Endothelial cell of umbilical vein (primary cell): ENCODE results near the gene LHFPL5.

Experiments
- EZH2 ChIP-seq: IDR thresholded peaks from 2 replicates; pipeline ENCODE4 v1.6.1; 2012; ENCODE audit warnings: borderline replicate concordance, low read depth, mild to moderate bottlenecking, moderate library complexity, low read length, inconsistent platforms; ENCODE audit not compliant: severe bottlenecking
- FOS ChIP-seq: IDR thresholded peaks from 2 replicates; pipeline ENCODE4 v1.6.1; 2011; ENCODE audit warnings: mild to moderate bottlenecking, low read length, moderate library complexity, borderline replicate concordance; ENCODE audit not compliant: insufficient read depth
- GATA2 ChIP-seq: IDR thresholded peaks from 2 replicates; pipeline ENCODE4 v1.7.0; 2011; ENCODE audit warnings: low read depth, mild to moderate bottlenecking, moderate library complexity, mixed read lengths, low read length; ENCODE audit not compliant: insufficient read length, insufficient read depth
- MYC ChIP-seq: IDR thresholded peaks from one replicate; pipeline ENCODE4 v1.6.1; 2011; ENCODE audit warnings: mild to moderate bottlenecking, low read depth, low read length
- POLR2A ChIP-seq: IDR thresholded peaks from 2 replicates; pipeline ENCODE4 v1.6.1; 2012; ENCODE audit warnings: low read depth, mild to moderate bottlenecking, control low read depth, low read length
- POLR2AphosphoS5 ChIP-seq: IDR thresholded peaks from 2 replicates; pipeline ENCODE4 v1.6.1; 2012; ENCODE audit warnings: low read depth, mild to moderate bottlenecking, control low read depth, low read length, moderate library complexity; ENCODE audit not compliant: insufficient read depth
- TF ChIP-seq, protein P1 (sequence below), 2 donors: IDR thresholded peaks; 1 replicate in 1 of 2; 2 replicates in 1 of 2; pipeline ENCODE4 v1.5.1; 2011; ENCODE audit warnings: low read length in 2 of 2, mild to moderate bottlenecking in 2 of 2, moderate library complexity in 2 of 2, control low read depth in 1 of 2, inconsistent platforms in 1 of 2, low read depth in 1 of 2; ENCODE audit not compliant: insufficient read depth in 1 of 2; ENCODE audit errors: extremely low read depth in 1 of 2
- TF ChIP-seq, protein P2 (sequence below): IDR thresholded peaks from 2 replicates; pipeline ENCODE4 v1.6.1; 2011; ENCODE audit not compliant: insufficient read depth, insufficient read length

GRCh38 chr6:35856250-35856649 is 51.1 kb downstream of the LHFPL5 start:
- TF ChIP-seq, protein P1, sequence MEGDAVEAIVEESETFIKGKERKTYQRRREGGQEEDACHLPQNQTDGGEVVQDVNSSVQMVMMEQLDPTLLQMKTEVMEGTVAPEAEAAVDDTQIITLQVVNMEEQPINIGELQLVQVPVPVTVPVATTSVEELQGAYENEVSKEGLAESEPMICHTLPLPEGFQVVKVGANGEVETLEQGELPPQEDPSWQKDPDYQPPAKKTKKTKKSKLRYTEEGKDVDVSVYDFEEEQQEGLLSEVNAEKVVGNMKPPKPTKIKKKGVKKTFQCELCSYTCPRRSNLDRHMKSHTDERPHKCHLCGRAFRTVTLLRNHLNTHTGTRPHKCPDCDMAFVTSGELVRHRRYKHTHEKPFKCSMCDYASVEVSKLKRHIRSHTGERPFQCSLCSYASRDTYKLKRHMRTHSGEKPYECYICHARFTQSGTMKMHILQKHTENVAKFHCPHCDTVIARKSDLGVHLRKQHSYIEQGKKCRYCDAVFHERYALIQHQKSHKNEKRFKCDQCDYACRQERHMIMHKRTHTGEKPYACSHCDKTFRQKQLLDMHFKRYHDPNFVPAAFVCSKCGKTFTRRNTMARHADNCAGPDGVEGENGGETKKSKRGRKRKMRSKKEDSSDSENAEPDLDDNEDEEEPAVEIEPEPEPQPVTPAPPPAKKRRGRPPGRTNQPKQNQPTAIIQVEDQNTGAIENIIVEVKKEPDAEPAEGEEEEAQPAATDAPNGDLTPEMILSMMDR (IDR thresholded peaks at IDR 0.05; ENCODE audit: extremely low read depth in 1 of 2, insufficient read depth in 1 of 2, low read depth in 1 of 2, low read length in 2 of 2), result no peak
- TF ChIP-seq EZH2 (no peak), POLR2A (no peak), POLR2AphosphoS5 (no peak), MYC (no peak), GATA2 (no peak), FOS (no peak)
- TF ChIP-seq, protein P2, sequence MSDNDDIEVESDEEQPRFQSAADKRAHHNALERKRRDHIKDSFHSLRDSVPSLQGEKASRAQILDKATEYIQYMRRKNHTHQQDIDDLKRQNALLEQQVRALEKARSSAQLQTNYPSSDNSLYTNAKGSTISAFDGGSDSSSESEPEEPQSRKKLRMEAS, result no peak
